ENCODE measurements around the gene TIGD7. TPM values are rescaled to one million over a fixed set of nuclear protein-coding genes. Genes with fewer than 3 reads are reported as not detected.

Gene TIGD7
- total and polyA plus RNA-seq, 2 of the 13 experiments (the other 11 are each of a cell fraction or from before 2014, with no cell fraction given) = not detected

- no peak for TF ChIP-seq ZNF549 (CRISPR knock-in tag; IDR thresholded peaks at IDR 0.05)
- peak in 1 of 2 experiments; percentile 31; a peak in 1 of 4 replicates for TF ChIP-seq KLF16 (CRISPR knock-in tag; IDR thresholded peaks at IDR 0.05)
- no peak for TF ChIP-seq ZNF292 (CRISPR knock-in tag; IDR thresholded peaks at IDR 0.05; ENCODE audit: borderline replicate concordance, low read depth)
- no peak; the same call in 1 of the 2 replicates for TF ChIP-seq ZNF205 (CRISPR knock-in tag; IDR thresholded peaks at IDR 0.05)
- TF ChIP-seq ADNP (CRISPR knock-in tag; IDR thresholded peaks at IDR 0.05) = no peak
- peak; percentile 86 for TF ChIP-seq AGO2 (optimal IDR thresholded peaks at IDR 0.05; ENCODE audit: low read depth, low read length)
- no peak for TF ChIP-seq SNRNP70 (IDR thresholded peaks at IDR 0.05; ENCODE audit: low read depth, low read length)
- no peak for TF ChIP-seq TRAFD1 (CRISPR knock-in tag; IDR thresholded peaks at IDR 0.05; ENCODE audit: borderline replicate concordance)
- no peak for TF ChIP-seq ZNF326 (CRISPR knock-in tag; IDR thresholded peaks at IDR 0.05; ENCODE audit: borderline replicate concordance)
- TF ChIP-seq FOXP1 (IDR thresholded peaks at IDR 0.05) = no peak
- peak; percentile 36; the same call in 1 of the 2 replicates for TF ChIP-seq FOXP1 (CRISPR knock-in tag; IDR thresholded peaks at IDR 0.05)
- no peak for TF ChIP-seq ZNF570 (CRISPR knock-in tag; IDR thresholded peaks at IDR 0.05; ENCODE audit: borderline replicate concordance)
- peak; percentile 44; the same call in 1 of the 2 replicates for TF ChIP-seq ELK4 (CRISPR knock-in tag; IDR thresholded peaks at IDR 0.05; ENCODE audit: borderline replicate concordance)
- TF ChIP-seq ZNF484 (CRISPR knock-in tag; IDR thresholded peaks at IDR 0.05; ENCODE audit: borderline replicate concordance, low read depth) = no peak
- TF ChIP-seq ZNF274 (CRISPR knock-in tag; IDR thresholded peaks at IDR 0.05) = peak; percentile 60; the same call in 1 of the 2 replicates
- TF ChIP-seq ZNF691 (CRISPR knock-in tag; IDR thresholded peaks at IDR 0.05; ENCODE audit: borderline replicate concordance, low read depth) = no peak
- peak; percentile 24 for TF ChIP-seq ZNF781 (CRISPR knock-in tag; IDR thresholded peaks at IDR 0.05; ENCODE audit: borderline replicate concordance, not compliant biosample characterization)
- no peak for TF ChIP-seq GLMP (CRISPR knock-in tag; IDR thresholded peaks at IDR 0.05; ENCODE audit: borderline replicate concordance)
- no peak for TF ChIP-seq ZNF639 (CRISPR knock-in tag; conservative IDR thresholded peaks at IDR 0.05)
- TF ChIP-seq ZNF616 (CRISPR knock-in tag; IDR thresholded peaks at IDR 0.05; ENCODE audit: low read depth) = no peak
- TF ChIP-seq TBX2 (CRISPR knock-in tag; IDR thresholded peaks at IDR 0.05; ENCODE audit: borderline replicate concordance) = peak; percentile 65
- peak; percentile 35; the same call in 1 of the 2 replicates for TF ChIP-seq NRL (CRISPR knock-in tag; IDR thresholded peaks at IDR 0.05; ENCODE audit: borderline replicate concordance)
Observed at GRCh38 chr16:3282730-3283542, 22.3 kb downstream of the TIGD7 start, which contains the start of gene ZNF263 (continued).

Measured in HepG2 (cell line).